ENCODE results near the gene C1orf198.

- no peak for TF ChIP-seq CTCF (IDR thresholded peaks at IDR 0.05; ENCODE audit: low read depth, low read length, missing input control)
- no peak for TF ChIP-seq REST (IDR thresholded peaks at IDR 0.05)
- TF ChIP-seq FOXA1 (IDR thresholded peaks at IDR 0.05): no peak
- TF ChIP-seq YY1 (IDR thresholded peaks at IDR 0.05): no peak
- TF ChIP-seq TAF1 (conservative IDR thresholded peaks at IDR 0.05): no peak
- TF ChIP-seq EGR1 (IDR thresholded peaks at IDR 0.05; ENCODE audit: low read depth in 2 of 2): no peak
- no peak for TF ChIP-seq JUND (IDR thresholded peaks at IDR 0.05)
- TF ChIP-seq HNF4G (IDR thresholded peaks at IDR 0.05): no peak
- no peak for TF ChIP-seq SP1 (IDR thresholded peaks at IDR 0.05)
- no peak for TF ChIP-seq ZBTB33 (IDR thresholded peaks at IDR 0.05)
- TF ChIP-seq RAD21 (IDR thresholded peaks at IDR 0.05): no peak
- TF ChIP-seq MAX (IDR thresholded peaks at IDR 0.05): no peak
Observed at GRCh38 chr1:230798491-230798890, 69.8 kb downstream of the C1orf198 start.
